Measurements from ENCODE around the gene TMEM42.

Gene TMEM42

GRCh38 chr3:44875596-44875995, 13.9 kb downstream of the TMEM42 start:
- DNase-seq, result no peak

- DNase-seq, result no peak
Observed at GRCh38 chr3:44877333-44877732, 15.6 kb downstream of the TMEM42 start.

GRCh38 chr3:44880284-44880683, 18.6 kb downstream of the TMEM42 start:
- DNase-seq, result no peak

GRCh38 chr3:44883213-44883955, 21.7 kb downstream of the TMEM42 start:
- no peak for DNase-seq

GRCh38 chr3:44883999-44884431, 22.3 kb downstream of the TMEM42 start:
- no peak for DNase-seq

- no peak for DNase-seq
Observed at GRCh38 chr3:44885618-44886017, 23.9 kb downstream of the TMEM42 start.

GRCh38 chr3:44886561-44886960, 24.8 kb downstream of the TMEM42 start:
- no peak for DNase-seq

GRCh38 chr3:44887101-44887500, 25.4 kb downstream of the TMEM42 start:
- DNase-seq, result no peak

GRCh38 chr3:44890258-44890657, 28.5 kb downstream of the TMEM42 start:
- no peak for DNase-seq

- DNase-seq, result no peak
Observed at GRCh38 chr3:44890852-44891251, 29.1 kb downstream of the TMEM42 start.

- DNase-seq, result no peak
Observed at GRCh38 chr3:44892689-44893088, 31.0 kb downstream of the TMEM42 start.

GRCh38 chr3:44893097-44893496, 31.4 kb downstream of the TMEM42 start:
- DNase-seq, result no peak

GRCh38 chr3:44894485-44894884, 32.8 kb downstream of the TMEM42 start:
- no peak for DNase-seq

- no peak for DNase-seq
Observed at GRCh38 chr3:44896440-44896839, 34.7 kb downstream of the TMEM42 start.

GRCh38 chr3:44899683-44900367, 38.1 kb downstream of the TMEM42 start:
- DNase-seq, result no peak

- DNase-seq, result no peak
Observed at GRCh38 chr3:44902628-44903027, 40.9 kb downstream of the TMEM42 start.

- no peak for DNase-seq
Observed at GRCh38 chr3:44903314-44903713, 41.6 kb downstream of the TMEM42 start.

- DNase-seq, result no peak
Observed at GRCh38 chr3:44903751-44904150, 42.0 kb downstream of the TMEM42 start.

GRCh38 chr3:44905446-44906157, 43.9 kb downstream of the TMEM42 start:
- DNase-seq, result no peak

- no peak for DNase-seq
Observed at GRCh38 chr3:44906997-44907396, 45.3 kb downstream of the TMEM42 start.

- no peak for DNase-seq
Observed at GRCh38 chr3:44907612-44908011, 45.9 kb downstream of the TMEM42 start.

- no peak for DNase-seq
Observed at GRCh38 chr3:44909063-44909462, 47.4 kb downstream of the TMEM42 start.

- DNase-seq, result no peak
Observed at GRCh38 chr3:44910693-44911092, 49.0 kb downstream of the TMEM42 start.

Measured in OCI-M1 (cell line).